NCI-H510A (cell line): ENCODE measurements around the gene RPL19.
A peak's percentile ranks its signal among the peaks of the same experiment; 100 is the strongest.

Experiments
- DNase-seq: peaks from one replicate; lab custom pipeline; 2025; lab: John Stamatoyannopoulos, UW

RPL19 gene

DNA sequence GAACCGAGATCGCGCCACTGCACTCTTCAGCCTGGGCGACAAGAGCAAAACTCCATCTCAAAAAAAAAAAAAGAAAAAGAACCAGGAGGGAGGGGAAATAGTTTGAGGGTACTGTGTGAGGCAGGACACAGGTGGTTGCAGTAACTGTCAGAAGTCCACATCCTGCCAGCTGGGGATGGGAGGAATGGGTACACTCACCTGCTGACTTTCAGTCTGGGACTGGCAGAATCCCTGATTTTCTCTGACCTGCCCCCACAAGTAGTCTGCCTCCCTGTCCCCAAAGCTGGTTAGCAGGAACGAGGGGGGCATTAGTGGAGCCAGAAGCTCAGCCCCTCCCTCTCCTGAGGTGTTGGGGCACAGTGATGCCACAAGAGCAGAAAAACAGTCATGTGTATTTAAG is 27.0 kb upstream of the RPL19 start:
- no peak for DNase-seq

DNA sequence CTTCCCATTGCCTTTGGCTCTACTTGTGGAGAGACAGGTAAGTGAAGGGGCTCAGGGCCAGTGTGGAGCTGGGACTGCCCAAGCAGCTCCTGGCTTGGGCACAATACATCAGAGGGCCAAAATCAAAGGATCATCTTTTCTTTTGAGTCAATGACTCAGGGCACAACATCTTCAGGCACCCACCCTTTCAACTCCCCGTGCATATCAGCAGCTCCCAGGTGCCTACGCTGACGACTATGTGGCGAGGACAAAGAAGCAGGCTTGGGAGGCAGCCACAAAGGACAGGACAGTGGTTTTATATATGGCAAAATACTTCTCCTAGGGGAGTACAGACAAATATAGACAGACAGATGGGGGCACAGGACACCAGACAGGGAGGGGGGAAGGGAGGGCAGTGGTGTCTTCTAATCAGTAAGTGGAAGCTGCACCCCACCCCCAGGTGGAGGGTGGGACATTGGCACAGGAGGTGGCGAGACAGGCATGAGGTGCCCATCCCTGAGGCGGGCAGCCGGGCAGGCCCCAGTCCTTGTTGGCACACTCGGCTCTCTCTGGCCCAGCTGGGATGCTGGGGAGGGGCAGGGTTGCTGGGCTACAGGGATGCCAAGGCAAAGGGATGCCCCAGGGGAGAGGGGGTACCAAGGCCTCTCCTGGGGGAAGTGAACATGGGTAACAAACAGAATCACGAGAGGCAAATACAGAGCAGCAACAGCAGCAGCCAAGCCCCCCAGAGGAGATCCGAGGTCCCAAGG is 26.4 kb upstream of the RPL19 start:
- DNase-seq: no peak

DNA sequence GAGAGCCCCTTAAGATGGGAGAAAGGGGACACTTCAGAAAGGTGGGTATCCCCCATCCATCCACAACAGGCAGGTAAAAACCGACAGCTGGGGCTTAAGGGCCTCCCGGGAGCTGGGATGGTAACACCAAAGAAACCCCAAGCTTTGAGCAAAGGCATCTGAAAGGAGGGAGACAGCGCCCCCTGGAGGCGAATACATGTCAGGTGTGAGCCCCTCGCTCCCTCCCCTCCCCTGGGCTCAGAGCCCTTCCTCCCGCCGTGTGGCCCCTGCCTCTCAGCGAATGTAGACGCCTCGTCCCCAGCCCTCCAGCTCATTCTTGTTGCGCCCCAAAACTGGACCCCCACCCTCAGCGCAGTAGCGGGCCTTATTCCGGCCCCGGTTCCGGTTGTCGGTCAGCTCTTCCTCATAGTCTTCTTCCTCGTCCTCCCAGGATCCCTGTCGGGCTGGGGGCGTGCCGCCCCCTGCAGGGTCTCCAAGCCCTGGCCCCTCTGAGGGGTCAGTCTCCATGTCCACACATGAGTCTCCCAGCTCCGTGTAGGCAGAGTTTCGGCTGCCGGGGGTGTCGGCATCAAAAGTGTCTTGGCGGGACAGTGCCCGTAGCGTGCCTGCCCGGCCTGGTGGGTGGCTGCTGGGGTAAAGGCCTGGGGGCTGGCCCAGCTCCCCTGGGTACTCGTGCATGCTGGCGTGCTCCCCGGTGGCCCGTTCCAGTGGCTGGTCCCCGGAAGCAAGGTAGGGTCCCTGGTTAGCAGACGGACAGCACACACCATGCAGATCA is 25.0 kb upstream of the RPL19 start:
- DNase-seq: peak; percentile 42

DNA sequence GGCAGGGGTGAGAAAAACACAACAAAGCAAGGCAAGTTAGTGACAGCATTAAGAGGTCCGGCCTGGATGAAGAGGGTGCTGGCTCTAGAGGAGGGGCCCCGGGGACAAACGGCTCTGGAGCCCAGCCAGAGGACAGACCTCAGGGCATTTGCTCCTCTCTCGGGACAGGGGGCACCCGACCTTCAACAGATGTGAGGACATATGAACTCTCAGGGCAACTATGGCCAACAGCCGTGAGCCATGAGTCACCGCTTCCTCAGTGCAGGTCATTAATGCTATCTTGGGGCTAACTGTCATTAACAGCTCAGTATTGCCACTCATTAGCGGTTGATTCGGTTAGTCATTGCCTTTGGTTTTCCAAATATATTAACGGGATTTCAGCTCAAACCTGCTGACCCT is 24.4 kb upstream of the RPL19 start:
- DNase-seq: no peak

DNA sequence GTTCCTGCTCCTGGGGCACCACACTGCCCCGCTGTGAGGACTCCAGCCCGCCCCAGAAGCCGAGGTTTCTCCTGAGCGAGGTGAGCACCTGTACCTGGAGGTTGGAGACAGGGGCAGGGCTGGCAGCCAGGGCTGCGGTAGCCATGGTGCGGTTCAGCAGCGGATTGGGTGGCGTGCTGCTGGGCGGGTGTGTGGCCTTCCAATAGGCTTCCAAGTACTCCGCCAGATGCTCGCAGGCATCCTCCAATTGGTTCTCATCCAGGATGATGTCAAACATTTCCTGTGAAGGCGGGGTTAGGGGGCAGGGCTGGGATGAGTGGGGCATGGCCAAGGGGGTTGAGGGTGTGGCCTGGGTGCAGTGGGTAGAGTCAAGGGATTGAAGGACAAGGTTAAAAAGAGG is 22.8 kb upstream of the RPL19 start:
- no peak for DNase-seq

DNA sequence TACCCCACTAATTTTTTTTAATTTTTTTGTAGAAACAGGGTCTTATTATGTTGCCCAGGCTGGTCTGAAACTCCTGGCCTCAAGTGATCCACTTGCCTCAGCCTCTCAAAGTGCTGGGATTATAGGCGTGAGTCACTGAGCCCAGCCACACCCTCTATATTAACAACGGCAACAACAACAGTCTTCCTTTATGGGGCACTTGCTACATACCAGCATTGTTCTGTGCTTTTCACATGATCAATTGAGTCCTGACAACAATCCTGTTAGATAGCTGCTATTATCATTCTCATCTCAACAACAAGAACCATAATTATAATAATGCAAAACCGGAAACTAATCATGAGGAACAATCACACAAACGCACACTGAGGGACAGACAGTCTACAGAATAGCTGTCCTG is 21.5 kb upstream of the RPL19 start:
- DNase-seq: no peak

DNA sequence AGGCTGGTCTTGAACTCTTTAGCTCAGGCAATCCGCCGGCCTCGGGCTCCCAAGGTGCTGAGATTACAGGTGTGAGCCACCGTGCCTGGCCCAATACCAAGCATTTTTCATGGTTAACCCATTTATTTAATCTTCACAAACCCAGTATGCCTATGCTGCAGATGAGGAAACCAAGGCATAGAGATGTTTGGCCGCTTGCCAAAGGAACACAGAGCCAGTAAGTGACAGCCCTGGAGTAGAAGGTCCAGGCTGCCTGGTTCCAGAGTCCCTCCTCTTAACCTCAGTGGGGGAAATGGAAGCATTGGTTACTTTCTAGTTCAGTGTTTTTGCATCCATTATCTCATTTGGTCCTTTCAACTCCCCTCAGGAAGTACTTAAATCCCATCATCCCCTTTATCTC is 18.8 kb upstream of the RPL19 start:
- DNase-seq: no peak

DNA sequence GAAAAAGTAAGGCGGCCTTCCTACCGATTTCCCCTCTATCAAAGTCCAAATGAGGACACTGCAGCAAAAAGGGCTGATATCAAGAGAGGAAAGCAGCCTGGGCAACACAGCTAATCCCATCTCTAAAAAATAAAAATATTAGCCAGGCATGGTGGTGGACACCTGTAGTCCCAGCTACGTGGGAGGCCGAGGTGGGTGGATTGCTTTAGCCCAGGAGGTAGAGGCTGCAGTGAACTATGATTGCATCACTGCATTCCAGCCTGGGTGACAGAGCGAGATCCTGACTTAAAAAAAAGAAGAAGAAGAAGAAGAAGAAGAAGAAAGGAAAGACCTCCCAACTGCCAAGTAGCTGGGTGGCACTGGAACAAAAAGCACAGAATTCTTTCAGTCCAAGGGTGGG is 17.0 kb upstream of the RPL19 start:
- no peak for DNase-seq

DNA sequence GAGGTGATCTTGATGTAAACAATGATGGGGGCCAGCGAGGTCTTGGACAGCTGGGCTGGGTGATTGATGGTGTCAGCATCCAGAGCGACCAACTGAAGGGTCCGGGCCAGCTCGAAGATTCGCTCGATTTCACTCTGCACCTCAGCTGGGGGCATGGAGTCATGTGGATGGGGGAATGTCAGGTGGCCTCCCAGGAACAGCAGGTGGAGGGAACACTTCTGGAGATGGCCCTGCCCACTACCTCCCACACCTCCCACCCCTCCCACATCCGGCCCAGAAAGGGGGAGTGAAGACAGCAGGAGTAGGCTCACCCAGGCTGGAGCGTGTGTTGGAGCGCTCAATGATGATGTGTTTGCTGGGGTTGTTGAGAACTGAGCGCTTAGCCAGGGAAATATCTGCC is 16.4 kb upstream of the RPL19 start:
- peak; percentile 84 for DNase-seq

DNA sequence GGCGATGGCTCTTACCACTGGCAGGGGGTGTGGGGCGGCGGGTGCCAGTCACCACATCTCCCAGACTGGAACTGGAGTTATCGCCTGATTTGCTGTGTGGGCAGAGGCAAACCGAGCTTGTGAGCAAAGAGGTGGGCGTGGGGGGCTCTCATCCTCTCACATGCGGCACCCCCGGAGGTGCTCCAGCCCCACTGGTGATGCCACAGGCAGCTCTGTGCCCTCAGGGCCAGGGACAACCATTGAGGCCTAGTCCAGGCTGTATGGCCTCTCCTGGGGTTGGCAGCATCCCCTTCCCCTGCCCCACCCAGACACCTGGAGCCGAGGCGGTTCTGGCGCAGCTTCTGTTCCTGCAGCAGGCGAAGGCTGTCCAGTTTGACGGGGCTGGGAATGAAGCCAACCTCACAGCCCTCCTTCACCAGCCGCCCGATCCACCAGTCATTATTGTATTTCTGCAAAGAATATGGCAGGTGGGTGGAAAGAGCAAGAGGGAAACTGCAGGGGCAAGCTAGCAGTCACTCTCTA is 13.5 kb upstream of the RPL19 start:
- no peak for DNase-seq

DNA sequence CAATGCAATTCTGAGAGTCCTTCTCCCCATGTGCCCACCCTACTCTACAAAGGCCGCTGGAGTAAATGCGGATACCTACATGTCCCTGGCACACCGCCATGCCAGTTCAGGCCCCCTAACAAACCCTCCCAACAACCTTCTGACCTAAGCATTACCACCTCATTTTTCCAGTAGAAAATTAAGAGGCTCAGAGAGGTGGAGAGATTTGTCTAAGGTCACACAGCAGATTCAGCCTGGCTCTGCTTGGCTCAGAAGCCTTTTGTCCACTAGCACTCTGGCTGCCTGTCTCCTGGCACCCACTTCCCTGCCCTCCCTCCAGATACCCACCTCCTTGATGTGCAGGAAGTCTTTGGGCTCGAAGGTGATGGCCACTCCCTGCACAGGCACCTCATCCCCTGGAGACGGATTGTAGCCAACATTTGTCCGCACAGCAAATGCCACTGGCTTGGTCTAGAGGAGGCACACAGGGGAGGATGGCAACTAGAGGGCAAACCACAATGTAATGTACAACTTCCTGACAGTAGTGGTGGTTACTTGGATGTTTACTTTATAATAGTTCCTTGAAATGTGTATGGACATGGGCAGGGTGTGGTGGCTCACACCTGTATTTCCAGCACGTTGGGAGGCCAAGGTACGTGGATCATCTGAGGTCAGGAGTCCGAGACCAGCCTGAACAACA is 12.8 kb upstream of the RPL19 start:
- no peak for DNase-seq

DNA sequence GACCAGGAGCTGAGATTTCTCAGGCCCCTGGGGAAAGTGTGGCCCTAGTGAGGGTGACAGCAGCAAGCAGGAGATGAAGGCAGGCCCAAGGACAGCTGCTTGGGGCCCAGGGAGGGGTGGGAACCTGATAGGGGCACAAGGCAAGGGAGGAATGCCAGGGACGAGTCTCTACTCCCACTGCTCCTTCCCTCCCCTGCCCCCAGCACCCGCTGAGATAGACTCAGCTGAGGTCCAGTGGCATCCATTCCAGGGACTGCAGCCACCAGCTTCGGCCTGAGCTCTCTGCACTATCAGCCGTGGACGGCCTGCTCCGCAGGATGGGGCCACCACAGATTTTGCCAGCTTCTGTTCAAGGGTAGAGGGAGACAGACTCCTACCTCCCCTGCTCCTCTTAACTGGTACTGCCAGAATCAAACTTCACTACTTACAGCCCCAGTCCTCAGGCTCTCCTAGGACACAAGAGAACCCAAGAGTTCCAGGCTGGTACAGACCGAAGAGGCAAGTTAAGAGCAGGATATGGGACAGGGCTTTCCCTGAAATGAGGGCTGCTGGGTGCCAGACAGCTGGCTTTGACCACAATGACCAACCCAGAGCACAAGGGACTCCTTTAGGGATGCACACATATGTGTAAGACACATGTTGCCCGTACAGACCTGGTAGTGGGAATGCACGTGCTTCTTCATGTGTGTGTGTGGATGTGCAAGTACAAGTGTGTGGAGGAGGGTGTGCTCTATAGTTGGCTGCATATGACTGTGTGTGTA is 8.2 kb upstream of the RPL19 start:
- DNase-seq: no peak

DNA sequence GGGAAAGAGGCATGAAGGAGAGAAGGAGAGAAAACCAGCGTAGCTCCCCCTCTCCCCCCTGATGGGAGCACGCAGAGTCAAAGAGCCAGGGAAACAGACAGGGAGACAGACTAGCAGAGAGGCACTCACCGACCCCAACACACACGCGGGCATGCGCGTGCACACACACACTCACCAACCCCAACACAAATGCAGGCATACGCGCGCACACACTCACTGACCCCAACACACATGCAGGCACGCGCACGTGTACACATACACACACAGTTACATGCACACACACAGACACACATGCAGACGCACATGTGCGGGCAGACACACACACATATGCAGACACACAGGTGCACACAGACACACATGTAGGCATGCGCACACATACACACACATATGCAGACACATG is 7.2 kb upstream of the RPL19 start:
- DNase-seq: no peak

DNA sequence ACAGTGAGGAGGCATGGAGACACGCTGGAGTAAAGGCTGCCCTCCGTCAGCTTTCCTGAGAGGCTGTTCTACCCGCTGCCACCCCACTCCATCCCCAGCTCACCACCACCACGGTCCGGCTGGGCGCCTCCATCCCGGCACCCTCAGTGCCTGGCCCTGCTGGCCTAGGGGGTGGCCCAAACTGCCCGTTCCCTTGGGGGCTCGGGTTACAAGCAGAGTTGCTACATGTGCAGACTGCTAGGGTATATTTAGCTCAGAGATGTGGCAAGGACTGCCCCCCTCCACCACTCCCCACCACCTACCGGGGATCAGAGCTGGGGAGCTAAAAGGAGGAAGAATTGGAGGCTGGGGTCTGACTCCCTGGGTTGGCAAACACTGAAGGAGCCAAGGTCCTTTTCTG is 6.7 kb upstream of the RPL19 start:
- no peak for DNase-seq

DNA sequence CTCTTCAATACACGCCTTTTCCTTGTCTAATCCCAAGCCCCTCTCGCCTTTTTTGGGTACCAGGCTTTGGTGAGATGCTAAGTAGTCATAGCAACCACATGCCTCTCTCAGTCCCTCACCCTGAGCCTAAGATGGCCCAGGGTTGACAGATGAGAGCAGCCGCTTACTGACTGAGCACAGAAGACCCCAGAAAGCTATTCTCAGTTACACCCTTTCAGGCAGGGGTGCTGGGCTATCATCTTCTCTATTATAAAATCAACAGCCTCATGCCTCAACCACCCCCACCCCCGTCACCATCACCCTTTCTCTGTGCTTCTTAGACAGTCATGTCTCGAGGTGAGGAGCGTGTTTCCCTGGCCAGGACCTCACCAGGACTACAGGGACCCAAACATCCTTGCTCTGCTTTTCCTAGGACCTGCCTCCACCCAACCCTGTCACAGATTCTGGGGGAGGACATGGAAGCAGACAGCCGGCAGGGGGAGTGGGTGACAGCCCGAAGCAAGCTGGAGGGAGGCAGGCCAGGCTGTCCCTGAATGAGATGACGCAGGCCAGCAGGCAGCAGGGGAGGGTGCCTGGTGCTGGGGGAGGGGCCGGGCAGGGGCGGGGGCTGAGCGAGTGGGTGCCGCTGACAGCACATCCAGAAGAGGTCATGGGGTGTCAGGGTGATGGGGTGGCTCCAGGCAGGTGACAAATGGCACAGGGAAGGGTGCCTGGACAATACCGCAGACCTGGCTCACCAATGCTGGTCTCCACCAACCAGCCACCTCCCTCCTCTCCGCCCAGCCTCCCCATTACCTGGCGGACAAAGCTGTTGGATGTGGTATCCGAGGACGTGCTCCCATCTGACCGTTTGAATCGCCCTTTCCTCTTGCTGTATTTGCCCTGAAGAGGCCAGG is 5.7 kb upstream of the RPL19 start:
- DNase-seq: no peak

DNA sequence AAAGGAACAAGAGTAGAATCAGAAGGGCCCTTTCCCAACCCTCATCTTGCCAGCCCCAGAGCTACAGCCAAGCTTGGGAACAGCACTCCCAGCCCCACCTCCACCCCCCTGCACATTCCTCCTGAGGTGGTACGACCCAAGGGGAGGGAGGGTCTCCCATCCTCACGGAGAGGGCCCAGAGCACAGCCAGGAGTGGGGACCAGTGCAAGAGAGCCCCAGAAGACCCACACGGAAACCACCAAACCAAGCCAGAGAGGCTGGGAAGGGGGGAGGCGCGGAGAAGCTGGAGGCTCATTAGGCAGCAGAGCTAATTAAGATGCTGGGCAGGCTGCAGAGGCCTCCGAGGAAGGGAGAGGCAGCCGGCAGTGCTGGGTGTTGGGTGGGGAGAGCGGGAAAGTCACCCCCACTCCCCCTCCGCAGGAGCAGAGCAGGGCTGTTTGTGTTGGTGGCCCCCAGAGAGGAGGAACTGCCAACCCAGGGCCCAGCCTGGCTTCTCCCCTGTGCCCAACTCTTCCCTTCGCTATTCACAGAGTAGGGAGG is 5.0 kb upstream of the RPL19 start:
- no peak for DNase-seq

DNA sequence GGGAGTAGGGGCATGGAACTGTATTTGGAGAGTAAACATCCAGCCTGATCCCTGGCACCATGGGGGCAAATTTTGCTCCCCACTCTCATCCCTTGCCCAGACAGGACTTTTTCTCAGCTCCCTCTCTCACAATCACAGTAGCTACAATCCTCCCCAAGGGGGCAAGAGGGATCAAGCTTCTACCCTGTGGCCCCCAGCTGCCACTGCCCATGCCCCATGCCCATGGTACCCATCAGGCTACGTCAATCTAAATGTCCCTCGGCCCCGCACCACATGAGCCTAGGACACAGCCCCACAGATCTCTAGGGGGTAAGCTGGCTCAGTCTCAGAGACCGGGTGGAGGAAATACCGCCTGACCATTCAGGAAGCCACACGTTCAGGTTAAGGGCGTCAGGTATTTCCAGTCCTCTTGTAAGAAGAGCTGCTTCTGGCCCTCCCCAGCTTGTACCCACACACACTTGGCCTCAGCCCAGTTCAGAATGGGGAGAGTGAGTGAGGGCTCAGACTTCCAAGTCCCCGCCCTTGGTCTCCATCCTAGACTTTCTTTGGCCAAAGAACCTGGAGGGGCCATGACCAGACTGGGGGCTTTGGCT is 4.4 kb upstream of the RPL19 start:
- DNase-seq: no peak

DNA sequence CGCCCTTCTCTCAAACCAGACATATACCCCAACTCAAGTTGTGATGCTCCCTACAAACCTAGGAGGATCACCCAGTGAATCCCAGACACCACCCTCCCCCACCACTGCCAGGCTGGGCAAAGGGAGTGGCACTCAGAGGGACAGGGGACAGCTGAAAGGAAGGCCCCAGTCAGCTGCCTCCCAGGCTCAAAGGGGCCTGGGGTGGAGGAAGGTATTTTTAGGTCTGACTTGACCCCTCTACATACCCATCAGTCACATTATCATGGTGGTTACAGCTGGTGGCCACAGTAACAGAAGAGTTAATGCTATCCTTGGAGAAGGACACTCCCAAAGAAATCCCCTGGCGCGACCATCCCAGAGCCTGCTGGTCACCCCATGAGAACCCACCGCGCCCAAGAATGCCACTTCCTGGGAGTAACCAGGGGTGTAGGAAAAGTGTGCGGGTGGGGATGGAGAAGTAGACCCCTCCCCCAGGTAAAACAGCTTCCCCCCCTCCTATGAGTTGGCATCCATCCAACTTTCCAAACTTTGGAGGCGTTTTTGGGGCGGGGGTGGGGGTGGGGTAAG is 3.8 kb upstream of the RPL19 start:
- DNase-seq: no peak

DNA sequence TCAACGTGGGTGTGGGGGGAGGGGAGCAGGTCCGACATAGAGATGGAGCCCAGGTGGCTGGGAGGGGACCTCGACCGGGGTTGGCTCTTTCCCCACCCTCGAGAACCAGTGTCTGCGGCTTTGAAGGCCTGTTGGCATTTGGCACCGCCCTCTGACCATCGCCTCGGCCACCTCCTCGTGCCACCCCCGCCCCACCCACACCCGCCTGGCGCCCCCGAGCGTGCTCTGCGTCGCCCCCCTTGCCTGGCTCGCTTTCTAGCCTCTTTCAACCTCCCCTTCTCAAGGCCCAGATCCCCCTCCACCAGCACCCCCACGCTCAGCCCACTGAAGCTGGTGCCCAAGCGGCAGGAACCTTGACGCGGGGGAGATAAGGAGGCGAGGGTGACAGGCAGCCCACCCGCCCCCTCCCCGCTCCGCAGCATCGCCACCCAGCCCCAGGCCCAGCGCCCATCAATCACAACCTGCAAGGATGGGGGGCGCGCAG is 3.2 kb upstream of the RPL19 start:
- DNase-seq: peak; percentile 51
